ENCODE data around the gene UXS1.

Gene UXS1

GRCh38 chr2:106070181-106070580, 123.9 kb downstream of the UXS1 start:
- no peak for DNase-seq

DNA sequence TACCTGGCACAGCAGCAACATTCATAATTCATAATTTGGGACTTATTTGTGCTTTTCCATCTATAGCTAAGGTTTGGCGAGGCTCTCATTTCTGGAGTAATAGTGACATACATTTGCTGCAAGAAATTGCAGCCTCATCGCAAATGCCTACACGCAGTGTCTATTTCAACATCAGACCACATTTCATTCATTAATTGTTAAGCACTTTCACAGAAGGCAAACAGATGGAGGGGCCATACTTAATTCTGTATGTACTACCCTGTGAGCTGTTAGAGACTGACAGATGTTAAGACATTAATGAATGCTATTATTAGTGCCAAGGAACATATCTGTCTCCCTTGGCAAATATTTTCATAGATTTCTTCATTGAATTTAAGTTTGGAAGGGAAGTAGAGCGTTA, 125.7 kb downstream of the UXS1 start:
- no peak for DNase-seq

- no peak for DNase-seq
Observed at GRCh38 chr2:106065983-106066820, 127.9 kb downstream of the UXS1 start.

- no peak for DNase-seq
Observed at GRCh38 chr2:106065268-106065982, 128.7 kb downstream of the UXS1 start.

DNA sequence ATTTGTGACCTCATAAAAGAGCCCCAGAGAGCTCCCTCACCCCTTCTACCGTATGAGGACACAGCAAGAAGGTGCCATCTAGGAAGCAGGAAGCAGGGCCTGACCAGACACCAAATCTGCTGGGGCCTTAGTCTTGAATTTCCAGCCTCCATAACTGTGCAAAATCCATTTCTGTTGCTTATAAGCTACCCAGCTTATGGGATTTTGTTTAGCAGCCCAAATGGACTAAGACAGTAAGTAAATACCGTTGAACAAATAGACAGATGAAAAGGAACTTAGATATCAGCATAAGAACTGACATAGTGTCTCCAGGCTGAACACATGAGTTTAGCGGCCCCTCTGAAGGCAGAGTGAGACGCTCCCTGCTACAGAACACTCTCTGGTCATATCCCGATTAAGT, 130.9 kb downstream of the UXS1 start:
- no peak for DNase-seq

- DNase-seq: no peak
Observed at GRCh38 chr2:106062627-106063026, 131.5 kb downstream of the UXS1 start.

DNA sequence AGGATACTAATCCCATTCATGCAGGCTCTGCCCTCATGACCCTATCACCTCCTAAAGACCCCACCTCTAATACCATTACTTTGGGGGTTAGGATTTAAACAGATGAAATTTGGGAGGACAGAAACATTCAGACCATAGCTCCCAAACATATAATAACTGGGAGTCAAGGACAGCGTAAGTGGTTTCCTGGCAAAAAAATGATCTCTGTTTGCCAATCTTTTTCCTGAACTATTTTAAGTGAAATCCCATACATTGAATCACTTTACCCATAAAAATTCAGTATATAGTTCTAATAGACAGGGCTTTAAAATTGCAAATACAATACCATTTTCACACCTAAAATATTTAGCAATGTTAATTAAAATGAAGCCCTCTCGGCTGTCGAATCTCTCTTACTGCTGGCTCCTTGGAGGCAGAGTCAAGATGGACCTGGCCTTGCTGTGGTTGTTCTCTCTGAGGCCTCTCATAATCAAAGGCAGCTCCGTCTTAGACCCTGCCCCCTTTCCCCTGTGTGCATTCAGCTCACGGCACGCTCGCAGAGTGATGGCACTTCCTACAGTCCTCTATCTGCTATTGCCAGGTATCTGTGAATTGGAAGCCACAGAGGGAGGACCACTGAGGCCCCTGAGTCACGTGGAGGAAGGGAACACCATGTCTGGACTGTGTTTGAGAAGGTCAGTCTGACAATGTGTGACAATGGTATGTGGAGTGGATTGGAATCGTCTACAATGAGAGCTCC, 132.3 kb downstream of the UXS1 start:
- DNase-seq: no peak

- no peak for DNase-seq
Observed at GRCh38 chr2:106059416-106060065, 134.6 kb downstream of the UXS1 start.

DNA sequence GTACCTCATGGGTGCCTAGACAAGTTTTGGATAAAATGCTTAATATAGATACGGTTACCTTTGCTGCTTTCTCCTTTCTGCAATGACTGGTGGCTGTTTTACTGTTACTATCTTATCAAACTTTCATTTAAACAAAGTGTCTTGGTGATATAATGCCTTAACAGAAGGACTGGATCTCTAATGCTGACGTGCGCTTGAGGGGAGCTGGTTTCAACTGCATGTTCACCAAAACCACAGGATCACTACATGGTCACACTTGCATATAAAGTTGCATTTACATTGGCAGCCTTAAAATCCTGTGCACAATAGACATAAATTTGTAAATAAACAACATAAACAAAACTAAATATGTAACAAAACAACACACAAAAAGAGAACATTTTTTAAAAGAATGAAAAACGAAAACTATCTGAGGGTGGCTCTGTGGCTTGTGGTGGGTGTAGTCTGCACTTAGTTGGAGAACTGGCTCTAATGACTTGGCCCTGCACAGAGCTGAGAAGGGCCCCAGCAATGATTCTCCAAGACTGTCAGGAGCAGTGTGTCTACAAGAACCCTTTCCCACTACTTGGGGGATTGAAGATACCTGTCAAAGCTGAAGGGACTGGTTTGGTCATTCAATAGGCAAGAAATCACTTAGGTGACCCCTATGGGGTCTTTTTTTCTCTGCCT, 135.5 kb downstream of the UXS1 start:
- no peak for DNase-seq

GRCh38 chr2:106057206-106057605, 136.9 kb downstream of the UXS1 start:
- DNase-seq: peak; percentile 78

- DNase-seq: no peak
Observed at GRCh38 chr2:106054880-106055655, 139.0 kb downstream of the UXS1 start.

DNA sequence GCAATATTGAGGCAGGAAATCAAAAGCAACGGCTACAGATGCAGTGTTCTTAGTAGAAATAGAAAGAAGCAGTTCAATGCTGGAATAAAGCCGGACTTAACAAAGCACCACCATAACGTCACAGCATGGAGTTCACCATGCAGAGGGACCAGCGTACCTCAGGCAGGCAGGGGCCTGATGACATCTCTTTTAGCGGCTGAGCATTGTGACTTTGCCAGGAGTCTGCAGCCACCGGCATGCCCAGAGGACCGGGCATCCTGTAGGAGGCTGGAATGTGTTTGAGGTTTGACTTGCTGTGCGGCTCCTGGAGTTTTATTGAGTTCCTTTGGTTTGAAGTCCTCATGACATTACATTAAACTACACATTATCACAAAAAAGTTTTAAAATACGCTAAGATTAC, 139.8 kb downstream of the UXS1 start:
- DNase-seq: no peak

DNA sequence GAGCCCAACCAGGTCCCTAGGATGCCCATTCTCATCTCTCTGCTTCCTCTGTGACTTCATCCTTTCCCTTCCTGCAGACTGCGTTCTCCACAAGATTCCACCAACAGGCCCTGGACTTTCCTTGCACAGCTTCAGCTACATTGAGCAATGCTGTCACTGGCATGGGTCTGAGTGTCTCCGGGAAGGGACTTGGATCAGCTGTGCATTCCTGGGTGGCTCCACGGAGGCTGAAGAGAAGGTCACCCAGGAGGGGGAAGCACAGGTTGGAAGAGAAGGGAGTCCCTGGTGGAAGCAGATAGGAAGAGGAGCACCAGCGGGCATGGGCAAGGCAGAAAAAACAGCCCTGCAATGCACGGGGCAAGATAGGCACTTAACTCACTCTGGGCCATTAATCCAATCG, 140.5 kb downstream of the UXS1 start:
- DNase-seq: no peak

DNA sequence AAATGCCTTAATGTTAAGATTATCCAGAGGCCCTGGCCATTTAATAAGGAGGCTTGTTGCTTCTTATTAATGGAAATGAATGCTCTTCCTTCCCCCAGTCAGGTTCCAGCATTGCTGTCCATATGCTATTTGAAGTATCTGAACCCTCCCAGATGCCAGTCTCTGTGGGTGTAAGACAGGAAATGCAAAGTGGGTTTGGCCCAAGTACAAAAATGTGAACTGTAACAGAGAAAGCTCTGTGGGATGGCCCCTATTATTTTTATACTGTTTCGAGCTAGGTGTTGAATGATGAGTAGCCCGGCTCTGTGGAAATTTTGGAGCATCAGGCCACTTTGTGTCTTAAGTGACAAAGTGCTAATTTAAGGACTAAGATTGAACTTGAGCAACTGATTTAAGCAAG, 141.0 kb downstream of the UXS1 start:
- DNase-seq: peak; percentile 92

DNA sequence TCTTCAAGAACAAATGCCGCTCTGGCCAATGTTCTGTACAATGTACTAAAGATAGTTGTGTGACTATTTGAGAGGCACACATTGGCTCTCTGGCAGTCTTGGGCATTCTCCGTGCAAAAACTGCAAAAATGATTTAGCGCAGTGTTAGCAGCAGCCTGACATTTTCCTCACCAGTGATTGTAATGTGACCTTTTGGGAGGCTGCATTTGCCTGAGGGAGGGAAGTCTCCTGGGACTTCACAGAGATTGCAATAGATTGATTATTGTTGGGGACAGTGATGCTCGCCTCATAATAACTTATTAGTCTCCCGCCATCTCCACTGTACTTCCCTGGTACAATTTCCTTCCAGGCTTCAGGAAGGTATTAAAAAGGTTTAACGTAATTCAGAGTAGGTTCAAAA, 149.2 kb downstream of the UXS1 start:
- no peak for DNase-seq

- DNase-seq: no peak
Observed at GRCh38 chr2:106044021-106044420, 150.1 kb downstream of the UXS1 start.
